NCI-H1694 (cell line): ENCODE measurements around the gene CLDN5.
A peak's percentile ranks its signal among the peaks of the same experiment; 100 is the strongest.

Source experiments
- DNase-seq: peaks from one replicate; lab custom pipeline; 2025; lab: John Stamatoyannopoulos, UW

Gene CLDN5

GRCh38 chr22:19522190-19522880 is 1.9 kb downstream of the CLDN5 start:
- peak; percentile 81 for DNase-seq

DNA sequence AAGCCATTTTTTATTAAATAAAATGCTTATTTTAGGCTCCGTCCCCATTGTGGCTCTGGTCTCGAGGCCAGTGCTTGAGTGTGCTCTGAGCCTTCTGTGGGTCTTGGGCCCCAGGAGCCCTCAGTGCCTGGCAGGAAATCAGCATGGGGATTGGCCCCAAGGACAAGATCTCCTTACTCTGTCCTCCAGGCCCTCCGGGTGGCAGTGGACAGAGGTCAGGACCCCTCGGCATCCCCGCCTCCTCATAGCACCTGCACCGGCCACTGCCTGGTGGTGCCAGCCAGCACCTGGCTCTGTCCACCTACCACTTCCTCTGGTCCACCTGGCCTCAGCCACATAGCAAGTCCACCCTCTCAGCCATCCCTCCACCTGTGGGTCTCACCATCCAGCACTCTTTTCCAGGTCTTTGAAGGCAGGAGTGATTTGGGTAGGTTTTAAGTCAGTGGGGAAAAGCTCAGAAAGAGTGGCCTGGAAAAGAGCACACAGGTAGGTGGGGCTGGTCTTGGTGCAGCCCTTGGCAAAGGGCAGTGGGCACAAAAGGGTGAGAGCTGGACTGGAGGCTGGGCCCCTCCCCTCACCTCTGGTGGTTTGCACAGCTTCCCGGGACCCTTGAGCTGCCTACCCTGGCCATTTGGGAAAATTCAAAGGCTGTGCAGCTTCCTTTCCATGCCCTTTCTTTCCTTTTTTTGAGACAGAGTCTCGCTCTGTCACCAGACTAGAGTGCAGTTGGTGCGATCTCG is 3.5 kb downstream of the CLDN5 start:
- DNase-seq = no peak

GRCh38 chr22:19520007-19520406 is 4.2 kb downstream of the CLDN5 start:
- no peak for DNase-seq

- DNase-seq = no peak
Measured at GRCh38 chr22:19519041-19519926, 4.9 kb downstream of the CLDN5 start.

DNA sequence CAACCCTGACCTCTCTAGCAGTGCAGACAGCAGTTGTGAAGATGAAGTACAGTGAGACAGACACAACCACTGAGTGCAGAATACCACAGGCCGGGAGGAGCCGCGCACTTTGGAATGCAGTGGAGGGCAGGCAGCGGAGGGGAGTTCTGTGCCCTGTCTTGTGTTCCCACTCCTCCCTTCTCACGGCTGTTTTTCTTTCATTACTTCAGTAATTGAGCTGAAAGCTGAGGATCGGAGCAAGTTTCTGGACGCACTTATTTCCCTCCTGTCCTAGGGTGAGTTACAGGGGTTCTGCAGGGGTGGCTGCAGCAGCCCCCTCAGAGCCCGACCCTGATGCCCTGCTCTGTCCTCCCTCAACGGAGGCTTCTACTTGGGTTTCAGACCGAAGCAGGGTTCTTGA is 5.6 kb downstream of the CLDN5 start:
- no peak for DNase-seq

DNA sequence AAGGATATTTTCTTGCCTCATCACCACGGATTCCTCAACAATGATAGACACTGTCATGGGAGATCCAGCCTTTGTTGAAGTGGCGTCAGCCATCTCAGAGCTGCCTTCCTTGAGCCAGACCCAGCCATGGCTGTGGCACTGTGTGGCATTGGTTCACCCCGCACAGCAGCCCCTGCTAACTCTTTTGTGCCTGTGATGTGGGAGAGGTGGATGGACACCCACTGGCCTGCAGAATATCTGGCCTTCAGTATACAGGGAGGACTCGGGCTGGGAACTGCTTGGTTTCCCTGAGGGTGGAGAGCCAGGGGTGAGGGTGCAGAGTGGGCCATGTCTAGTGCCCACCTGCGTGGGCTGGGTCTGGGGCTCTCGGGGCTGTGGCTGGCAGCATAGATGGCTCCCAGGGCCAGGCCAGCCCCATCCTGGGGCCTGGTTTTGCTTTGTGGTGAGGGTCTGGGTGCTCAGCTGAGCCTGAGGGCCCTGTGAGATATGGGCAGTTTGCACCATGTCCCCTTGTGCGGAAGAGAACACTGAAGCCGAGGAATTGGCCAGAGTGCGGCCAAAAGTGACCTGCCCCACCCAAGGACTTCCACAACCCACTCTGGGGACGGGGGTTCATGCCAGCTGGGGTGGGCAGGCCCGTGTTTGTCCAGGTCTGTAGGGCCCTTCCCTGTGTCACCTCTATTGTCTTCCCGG is 6.1 kb downstream of the CLDN5 start:
- no peak for DNase-seq

DNA sequence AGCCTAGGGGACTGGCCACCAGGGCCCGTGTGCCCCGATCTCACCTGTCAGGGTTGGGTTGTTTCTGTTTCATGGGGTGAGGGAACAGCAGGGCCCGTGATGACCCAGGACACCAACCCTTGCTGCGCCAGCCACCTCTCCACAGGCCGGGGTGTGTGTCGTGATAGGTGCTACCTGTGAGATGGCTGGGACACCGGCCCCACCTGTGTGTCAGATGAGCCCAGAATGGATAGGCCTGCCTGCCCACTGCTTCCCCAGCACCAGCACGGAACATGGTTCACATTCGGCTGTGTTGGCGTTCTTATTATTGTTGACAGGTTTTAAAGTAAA is 7.1 kb downstream of the CLDN5 start:
- DNase-seq = no peak

DNA sequence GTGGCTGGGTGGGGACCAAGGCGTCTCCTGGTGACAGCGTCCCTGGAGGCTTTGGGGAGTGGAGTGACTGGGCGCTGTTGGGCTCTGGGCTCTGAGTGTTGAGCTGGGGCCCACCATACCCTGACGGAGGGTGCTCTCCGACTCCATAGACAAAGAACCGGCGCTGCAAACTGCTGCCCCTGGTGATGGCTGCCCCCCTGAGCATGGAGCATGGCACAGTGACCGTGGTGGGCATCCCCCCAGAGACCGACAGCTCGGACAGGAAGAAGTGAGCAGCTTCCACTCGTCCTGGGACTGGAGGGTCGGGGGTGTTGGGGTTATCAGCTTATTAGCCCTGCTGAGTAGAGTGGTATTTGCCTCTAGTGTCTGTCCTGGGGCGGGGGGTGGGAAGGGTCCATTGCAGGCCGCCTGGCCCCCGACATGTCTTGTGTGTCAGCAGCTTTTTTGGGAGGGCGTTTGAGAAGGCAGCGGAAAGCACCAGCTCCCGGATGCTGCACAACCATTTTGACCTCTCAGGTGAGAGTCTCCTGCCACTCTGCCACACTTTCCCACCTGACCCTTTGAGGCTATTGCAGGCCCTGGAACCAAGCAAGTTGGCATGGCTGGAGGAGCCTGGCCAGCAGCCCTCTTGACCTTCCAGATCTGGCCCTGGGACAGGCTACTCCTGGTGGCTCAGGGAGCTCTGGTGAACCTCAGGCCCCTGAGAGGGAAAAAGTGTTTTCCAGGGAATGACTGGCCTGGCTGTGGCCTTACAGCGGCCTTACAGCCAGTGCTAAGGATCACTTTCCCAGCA is 7.6 kb downstream of the CLDN5 start:
- no peak for DNase-seq

GRCh38 chr22:19515654-19516377 is 8.4 kb downstream of the CLDN5 start:
- no peak for DNase-seq

DNA sequence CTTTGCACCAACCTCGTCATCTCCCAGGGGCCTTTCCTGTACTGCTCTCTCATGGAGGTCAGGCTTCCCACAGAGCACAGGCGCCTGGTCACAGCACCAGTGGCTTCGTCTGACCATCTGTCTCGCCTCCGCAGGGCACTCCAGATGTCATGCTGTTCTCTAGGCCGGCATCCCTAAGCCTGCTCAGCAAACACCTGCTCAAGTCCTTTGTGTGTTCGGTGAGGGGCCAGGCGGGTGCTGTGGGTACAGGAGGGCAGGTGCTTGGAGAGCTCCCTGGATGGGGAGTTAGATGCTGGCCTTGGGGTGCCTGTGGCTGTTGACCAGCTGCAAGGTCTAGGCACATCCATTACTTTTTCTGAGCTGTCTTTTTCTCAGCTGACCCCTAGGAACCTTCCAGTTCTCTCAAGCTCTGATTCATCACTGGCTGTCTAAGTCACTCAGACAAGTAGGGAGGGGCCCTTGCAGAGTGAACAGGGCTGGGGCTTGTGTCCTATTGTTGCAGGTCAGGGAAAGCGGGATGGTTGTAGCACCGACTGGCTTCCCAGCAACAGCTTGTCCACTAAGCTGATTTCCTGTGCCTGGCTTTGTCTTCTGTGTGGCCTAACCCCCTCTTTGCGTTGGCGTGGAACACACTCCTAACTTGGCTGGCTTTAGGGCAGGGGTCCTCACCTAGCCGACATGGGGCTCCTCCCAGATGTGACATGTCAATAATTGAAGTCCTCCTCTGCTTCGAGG is 9.2 kb downstream of the CLDN5 start:
- DNase-seq = no peak

GRCh38 chr22:19513823-19514222 is 10.4 kb downstream of the CLDN5 start:
- no peak for DNase-seq

DNA sequence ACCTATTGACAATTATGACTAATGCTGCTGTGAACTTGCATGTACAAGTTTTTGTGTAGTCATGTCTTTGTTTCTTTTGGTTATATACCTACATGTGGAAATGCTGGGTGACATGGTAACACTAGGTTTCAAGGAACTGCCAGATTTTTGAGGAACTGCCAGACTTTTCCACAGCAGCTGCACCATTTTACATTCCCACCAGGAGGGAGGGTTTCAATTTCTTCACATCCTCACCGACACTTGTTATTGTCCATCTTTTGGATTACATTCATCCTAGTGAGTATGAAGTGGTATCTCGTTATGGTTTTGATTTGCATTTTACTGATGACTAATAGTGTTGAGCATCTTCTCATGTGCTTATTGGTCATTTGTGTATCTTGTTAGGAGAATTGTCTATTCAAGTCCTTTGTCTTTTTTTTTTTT is 13.3 kb downstream of the CLDN5 start:
- no peak for DNase-seq

DNA sequence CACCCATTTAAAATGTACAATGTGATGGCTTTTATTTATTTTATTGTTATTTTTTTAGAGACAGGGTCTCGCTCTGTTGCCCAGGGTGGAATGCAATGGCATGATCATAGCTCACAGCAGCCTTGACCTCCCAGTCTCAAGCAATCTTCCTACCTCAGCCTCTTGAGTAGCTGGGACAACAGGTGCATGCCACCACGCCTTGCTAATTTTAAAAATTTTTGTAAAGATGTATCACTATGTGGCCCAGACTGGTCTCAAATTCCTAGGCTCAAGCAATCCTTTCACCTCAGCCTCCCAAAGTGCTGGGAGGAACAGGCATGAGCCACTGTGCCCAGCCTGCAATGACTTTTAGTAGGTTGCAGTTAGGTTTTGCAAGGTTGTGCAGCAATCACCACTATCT is 14.3 kb downstream of the CLDN5 start:
- no peak for DNase-seq

DNA sequence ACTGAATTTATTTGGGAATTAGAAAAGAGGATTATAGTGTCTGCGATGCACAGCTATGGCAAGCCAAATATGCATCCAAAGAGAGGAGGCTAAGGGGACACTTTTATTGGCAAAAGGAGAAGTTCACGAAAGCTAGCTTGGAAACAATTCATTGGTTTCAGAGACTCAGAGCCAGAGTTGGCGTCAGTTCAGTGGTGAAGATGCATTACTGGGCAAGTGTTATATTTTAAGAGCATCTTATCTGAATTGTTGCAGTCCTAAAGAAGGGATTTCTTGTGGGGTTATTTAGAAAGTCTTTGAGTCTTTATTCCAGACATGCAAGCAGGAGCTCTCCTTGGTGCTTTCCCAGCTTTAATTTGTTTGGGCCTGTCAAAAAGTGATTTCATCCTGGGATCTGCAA is 15.0 kb downstream of the CLDN5 start:
- DNase-seq = no peak

GRCh38 chr22:19508024-19508776 is 16.0 kb downstream of the CLDN5 start:
- no peak for DNase-seq

GRCh38 chr22:19507534-19507861 is 16.7 kb downstream of the CLDN5 start:
- no peak for DNase-seq

GRCh38 chr22:19506212-19506611 is 18.0 kb downstream of the CLDN5 start:
- no peak for DNase-seq

- no peak for DNase-seq
Measured at GRCh38 chr22:19505735-19506126, 18.5 kb downstream of the CLDN5 start.

GRCh38 chr22:19504900-19505734 is 19.1 kb downstream of the CLDN5 start:
- no peak for DNase-seq
